GM13977 (cell line): ENCODE data around the gene CNOT10.

Source experiments
- DNase-seq: peaks from one replicate; pipeline ENCODE4 v3.0.0; 2012; ENCODE audit warnings: low spot score
- in situ Hi-C: fragments of 300-500 bp; cut with MboI; formaldehyde crosslinking; loops from one replicate; pipeline ENCODE4 v1.12.0; 2022; ENCODE audit warnings: low sequenced_read_pairs, low pct_unique_long_range_greater_than_20kb, mixed read lengths, inconsistent platforms; ENCODE audit not compliant: unreplicated experiment
- TF ChIP-seq, protein P1 (sequence below): IDR thresholded peaks from 2 replicates; pipeline ENCODE4 v1.5.1; 2012; ENCODE audit warnings: mild to moderate bottlenecking, control low read depth; ENCODE audit not compliant: insufficient read depth; ENCODE audit errors: extremely low read depth, missing control alignments

Gene CNOT10

DNA sequence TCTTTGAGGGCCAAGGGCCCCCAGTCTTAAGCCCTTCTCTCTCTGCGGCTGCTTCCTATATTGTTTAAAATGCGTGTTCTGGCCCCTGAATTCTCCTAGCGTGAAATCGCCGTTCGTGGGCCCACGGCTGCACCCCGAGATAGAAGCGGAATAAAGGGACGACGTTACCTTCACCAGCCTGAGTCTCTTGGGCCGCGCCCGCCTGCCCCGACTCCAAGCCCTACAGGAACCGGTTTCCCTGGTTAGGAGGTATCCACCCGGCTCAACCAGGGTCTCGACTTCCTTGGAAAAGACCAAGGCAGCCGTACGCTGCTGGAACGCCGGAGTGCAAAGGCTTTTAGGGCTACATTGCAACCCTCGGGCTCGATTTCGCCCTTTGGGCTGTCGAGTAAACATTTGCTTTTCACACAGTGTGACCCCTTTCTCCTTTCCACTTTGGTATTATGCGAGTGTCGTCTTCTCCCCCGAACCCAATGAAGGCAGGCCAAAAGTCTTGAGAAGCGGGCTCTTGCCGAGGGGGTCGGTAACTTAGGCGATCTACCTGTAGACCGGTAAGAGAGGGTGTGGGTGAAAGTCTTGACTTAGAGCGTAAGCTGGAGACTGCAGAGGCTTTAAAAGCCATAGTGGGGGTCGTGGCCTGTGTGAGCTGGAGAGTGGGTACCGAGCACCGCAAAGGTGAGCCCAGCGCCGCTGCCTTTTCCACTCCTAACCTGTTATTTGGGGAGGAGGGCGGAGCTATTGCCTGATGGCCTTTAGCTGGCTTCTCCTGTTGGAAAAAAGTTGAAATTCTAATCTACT lies 134.8 kb downstream of the CNOT10 start:
- in situ Hi-C loops, result no loop called here
- DNase-seq, result no peak
- TF ChIP-seq, protein P1, sequence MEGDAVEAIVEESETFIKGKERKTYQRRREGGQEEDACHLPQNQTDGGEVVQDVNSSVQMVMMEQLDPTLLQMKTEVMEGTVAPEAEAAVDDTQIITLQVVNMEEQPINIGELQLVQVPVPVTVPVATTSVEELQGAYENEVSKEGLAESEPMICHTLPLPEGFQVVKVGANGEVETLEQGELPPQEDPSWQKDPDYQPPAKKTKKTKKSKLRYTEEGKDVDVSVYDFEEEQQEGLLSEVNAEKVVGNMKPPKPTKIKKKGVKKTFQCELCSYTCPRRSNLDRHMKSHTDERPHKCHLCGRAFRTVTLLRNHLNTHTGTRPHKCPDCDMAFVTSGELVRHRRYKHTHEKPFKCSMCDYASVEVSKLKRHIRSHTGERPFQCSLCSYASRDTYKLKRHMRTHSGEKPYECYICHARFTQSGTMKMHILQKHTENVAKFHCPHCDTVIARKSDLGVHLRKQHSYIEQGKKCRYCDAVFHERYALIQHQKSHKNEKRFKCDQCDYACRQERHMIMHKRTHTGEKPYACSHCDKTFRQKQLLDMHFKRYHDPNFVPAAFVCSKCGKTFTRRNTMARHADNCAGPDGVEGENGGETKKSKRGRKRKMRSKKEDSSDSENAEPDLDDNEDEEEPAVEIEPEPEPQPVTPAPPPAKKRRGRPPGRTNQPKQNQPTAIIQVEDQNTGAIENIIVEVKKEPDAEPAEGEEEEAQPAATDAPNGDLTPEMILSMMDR, result no peak

DNA sequence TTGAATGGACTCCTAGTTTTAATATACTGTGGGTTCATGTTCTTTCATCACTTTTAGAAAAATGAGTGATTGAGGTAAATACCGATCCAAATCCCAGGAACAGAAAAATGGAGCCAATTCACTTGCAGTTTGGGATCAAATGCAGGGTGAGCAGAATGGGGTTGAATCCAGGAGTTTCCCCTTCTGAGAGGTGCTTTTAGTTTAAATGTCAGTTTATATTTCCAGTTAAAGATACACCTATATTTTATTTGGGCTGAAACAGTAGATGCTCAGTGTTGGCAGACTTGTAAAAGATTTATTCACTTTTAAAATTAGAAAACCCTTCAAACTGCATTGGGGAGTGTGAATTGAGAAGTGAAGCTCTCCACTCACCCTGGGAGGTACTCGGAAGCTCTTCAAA lies 135.4 kb downstream of the CNOT10 start:
- TF ChIP-seq, protein P1, result no peak
- no peak for DNase-seq
- in situ Hi-C loops, result no loop called here

DNA sequence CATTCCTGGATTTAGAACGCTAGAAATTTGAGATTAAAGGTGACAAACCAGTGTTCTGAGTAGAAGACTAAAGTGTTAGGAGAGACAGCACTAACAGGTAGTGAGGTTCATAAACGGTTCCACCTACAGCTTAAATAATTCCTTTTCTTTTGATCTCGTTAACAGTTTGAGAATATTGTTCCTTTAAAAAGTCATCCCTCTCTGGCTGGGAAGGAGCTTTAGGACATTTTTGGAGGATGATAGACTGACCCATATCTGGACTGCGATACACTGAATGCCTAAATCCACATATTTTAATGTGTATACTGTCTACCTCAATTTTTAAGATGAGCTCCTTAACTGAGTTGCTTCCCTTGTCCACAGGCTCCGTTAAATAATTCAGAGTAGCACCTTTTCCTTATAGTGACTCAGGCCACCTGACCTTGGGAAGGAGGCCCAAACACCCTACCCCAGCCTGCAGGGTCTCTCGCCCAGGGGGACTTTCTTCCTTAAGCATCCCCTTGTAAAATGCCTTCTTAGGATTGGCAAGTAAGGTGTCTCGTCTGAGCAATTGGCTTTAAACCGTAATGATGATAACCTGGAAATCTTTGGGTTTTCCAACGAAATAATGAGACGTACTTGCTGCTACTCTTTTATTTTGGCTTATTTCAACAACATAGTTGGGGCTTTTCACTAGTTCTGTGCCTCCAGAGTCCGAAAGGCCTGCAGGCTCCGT lies 136.1 kb downstream of the CNOT10 start:
- in situ Hi-C loops, result no loop called here
- TF ChIP-seq, protein P1, result no peak

DNA sequence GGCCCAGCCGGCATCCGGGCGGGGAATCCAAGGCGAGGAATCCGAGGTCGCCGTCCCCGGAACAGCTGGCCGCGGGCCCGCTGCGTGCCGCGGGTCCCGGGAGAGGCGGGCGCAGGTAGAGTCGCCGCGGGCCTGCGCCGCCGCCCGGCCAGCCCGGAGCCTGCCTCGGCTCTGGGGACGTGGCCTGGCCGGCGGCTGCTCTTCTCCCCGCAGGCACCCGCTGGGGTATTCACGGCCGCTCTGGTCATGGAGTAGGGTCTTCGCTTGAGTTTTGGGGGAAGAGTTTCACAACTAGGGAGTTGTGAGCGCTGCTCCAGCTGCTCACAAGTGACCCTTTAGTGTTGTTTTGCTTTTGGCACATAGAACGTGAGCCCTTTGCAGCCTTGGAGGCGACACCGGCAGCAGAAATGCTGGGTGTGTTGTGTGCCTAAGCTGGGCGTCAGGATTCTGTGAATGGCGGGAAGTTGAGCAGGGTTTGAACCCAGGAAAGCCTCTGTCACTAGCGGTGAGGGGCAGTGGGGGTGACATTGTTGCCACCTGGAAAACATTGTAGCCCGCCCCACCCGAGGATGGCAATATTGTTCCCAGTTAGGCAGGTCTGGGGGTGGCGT lies 136.8 kb downstream of the CNOT10 start:
- no peak for DNase-seq
- TF ChIP-seq, protein P1, result no peak
- in situ Hi-C loops, result no loop called here

More for the DNA sequence above, 136.1 kb downstream of the CNOT10 start:
- DNase-seq, result no peak

DNA sequence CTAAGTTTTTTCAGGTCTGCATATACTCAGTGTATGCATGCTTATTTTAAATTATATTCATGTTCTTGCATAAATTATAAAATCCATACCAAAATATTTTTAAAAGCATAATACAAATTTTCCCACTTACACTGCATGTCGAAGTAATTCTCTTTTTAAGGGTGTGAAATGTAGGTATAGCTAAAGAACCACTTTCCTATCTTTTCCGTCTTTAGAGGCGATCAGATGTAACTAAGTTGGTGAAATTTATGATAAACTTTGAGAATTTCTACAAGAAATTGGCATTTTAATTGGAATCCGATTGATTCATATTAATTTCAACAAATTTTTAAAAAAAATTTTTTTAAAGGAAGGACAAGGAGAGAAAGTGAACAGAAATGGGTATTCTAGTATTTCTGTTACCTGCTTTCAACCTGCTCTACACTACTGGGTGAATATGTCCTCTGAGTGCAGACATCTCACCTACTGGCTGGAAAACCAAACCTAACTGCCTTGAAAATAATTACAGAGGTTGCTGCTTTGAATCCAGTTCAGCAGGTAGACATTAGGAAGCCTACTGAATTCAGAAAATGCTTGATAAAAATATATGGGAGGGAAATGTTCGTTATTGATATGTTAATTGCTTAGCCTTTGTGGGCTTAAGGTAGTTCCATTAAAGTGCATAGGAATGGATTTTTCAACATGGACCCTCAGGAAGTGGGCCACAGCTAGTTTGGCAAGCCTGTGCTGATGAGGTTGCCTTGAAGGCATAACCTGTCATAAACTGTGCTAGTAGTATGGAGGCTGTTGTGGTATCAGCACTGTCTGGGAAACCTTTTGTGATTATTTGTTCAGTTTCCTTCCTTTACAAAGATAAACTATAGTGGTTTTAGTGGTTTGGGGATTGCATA lies 137.9 kb downstream of the CNOT10 start:
- in situ Hi-C loops, result no loop called here
- TF ChIP-seq, protein P1, result no peak
- no peak for DNase-seq
